Type B pancreatic cell (in vitro differentiated cells): ENCODE measurements around the gene PAXX. TPM values are rescaled to one million over a fixed set of nuclear protein-coding genes. Genes with fewer than 3 reads are reported as not detected.

Source experiments
- DNase-seq: peaks from one replicate; pipeline ENCODE4 v3.0.0; 2021; ENCODE audit warnings: mixed read lengths; ENCODE audit not compliant: unreplicated experiment; ENCODE audit errors: extremely low spot score
- H3K27ac Mint-ChIP-seq: 2 replicates; pipeline ENCODE4 v1.8.0; 2021; ENCODE audit warnings: mild to moderate bottlenecking, mixed read lengths
- H3K27me3 Mint-ChIP-seq: 2 replicates; pipeline ENCODE4 v1.8.0; 2021; ENCODE audit warnings: mixed read lengths
- H3K36me3 Mint-ChIP-seq: 2 replicates; pipeline ENCODE4 v1.8.0; 2021; ENCODE audit warnings: mixed read lengths
- H3K4me1 Mint-ChIP-seq: one replicate; pipeline ENCODE4 v1.8.0; 2021; ENCODE audit warnings: mixed read lengths; ENCODE audit not compliant: unreplicated experiment
- H3K4me3 Mint-ChIP-seq: 2 replicates; pipeline ENCODE4 v1.8.0; 2021; ENCODE audit warnings: mild to moderate bottlenecking, mixed read lengths
- H3K9me3 Mint-ChIP-seq: 2 replicates; pipeline ENCODE4 v1.8.0; 2021; ENCODE audit warnings: mixed read lengths
- total RNA-seq: library from RNA; stranded (reverse); gene quantifications from 2 replicates; pipeline ENCODE4 v1.2.1, GENCODE V29; 2021; ENCODE audit warnings: low replicate concordance
- TF ChIP-seq, protein P1 (sequence below): fragments of 200-600 bp; sonication (generic); conservative IDR thresholded peaks from 2 replicates; pipeline ENCODE4 v1.5.0; 2021; ENCODE audit warnings: antibody characterized with exemption, mild to moderate bottlenecking

The PAXX gene
- total RNA-seq, 1 donor from 2014 or later, result 63.4 TPM

GRCh38 chr9:136960212-136960937, 31.8 kb upstream of the PAXX start:
- TF ChIP-seq, protein P1, sequence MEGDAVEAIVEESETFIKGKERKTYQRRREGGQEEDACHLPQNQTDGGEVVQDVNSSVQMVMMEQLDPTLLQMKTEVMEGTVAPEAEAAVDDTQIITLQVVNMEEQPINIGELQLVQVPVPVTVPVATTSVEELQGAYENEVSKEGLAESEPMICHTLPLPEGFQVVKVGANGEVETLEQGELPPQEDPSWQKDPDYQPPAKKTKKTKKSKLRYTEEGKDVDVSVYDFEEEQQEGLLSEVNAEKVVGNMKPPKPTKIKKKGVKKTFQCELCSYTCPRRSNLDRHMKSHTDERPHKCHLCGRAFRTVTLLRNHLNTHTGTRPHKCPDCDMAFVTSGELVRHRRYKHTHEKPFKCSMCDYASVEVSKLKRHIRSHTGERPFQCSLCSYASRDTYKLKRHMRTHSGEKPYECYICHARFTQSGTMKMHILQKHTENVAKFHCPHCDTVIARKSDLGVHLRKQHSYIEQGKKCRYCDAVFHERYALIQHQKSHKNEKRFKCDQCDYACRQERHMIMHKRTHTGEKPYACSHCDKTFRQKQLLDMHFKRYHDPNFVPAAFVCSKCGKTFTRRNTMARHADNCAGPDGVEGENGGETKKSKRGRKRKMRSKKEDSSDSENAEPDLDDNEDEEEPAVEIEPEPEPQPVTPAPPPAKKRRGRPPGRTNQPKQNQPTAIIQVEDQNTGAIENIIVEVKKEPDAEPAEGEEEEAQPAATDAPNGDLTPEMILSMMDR, result no peak
- no peaks in the 10 kb centered on the region for H3K27me3 Mint-ChIP-seq
- no peak overlapping the region for H3K4me3 Mint-ChIP-seq
- H3K27ac Mint-ChIP-seq, result no peak overlapping the region
- H3K9me3 Mint-ChIP-seq, result no peaks in the 10 kb centered on the region
- no peaks in the 10 kb centered on the region for H3K36me3 Mint-ChIP-seq
- H3K4me1 Mint-ChIP-seq, result peaks cover 5% of the 10 kb centered on the region
- DNase-seq, result no peak

DNA sequence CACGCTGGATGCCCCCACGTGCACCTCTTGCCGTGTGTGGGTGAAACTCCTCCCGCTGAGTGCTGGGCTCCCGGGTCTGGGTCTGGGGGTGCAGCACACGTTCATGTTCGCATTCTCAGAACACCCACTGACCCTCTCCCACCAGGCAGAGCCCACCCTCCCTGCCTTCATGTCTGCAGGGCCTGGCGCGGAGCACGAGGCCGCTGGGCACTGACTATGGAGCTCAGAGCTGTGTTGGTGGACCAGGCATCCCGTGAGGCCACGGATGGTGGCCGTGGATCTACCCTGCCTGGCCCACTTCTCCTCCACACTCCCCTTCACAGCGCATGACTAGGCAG, 31.3 kb upstream of the PAXX start:
- Mint-ChIP-seq H3K27me3 (no peaks in the 10 kb centered on the region), H3K36me3 (no peaks in the 10 kb centered on the region), H3K4me1 (peaks cover 8% of the 10 kb centered on the region), H3K4me3 (no peak overlapping the region), H3K9me3 (no peaks in the 10 kb centered on the region), H3K27ac (no peak overlapping the region)
- DNase-seq, result no peak
- TF ChIP-seq, protein P1, result no peak

GRCh38 chr9:136961279-136962065, 30.8 kb upstream of the PAXX start:
- Mint-ChIP-seq H3K9me3 (no peaks in the 10 kb centered on the region), H3K4me1 (peaks cover 9% of the 10 kb centered on the region), H3K27me3 (no peaks in the 10 kb centered on the region), H3K27ac (no peak overlapping the region), H3K36me3 (no peaks in the 10 kb centered on the region), H3K4me3 (no peak overlapping the region)
- TF ChIP-seq, protein P1, result no peak
- DNase-seq, result no peak

DNA sequence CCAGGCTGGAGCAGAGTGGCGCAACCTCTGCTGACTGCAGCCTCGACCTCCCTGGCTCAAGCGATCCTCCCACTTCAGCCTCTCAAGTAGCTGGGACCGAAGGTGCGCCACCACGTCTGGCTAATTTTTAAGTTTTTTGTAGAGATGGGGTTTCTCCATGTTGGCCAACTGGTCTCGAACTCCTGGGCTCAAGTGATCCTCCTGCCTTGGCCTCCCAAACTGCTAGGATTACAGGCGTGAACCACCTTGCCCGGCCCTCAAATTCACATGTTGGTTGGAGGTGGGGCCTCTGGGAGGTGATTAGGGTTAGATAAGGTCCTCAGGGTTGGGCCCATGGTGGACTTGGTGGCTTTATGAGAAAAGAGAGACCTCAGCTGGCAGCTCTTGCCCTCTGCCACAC, 30.1 kb upstream of the PAXX start:
- Mint-ChIP-seq H3K27me3 (no peaks in the 10 kb centered on the region), H3K27ac (no peak overlapping the region), H3K4me3 (no peak overlapping the region), H3K36me3 (no peaks in the 10 kb centered on the region), H3K4me1 (peaks cover 9% of the 10 kb centered on the region), H3K9me3 (no peaks in the 10 kb centered on the region)
- no peak for DNase-seq
- TF ChIP-seq, protein P1, result no peak

- no peak for DNase-seq
- H3K4me1 Mint-ChIP-seq, result peaks cover 9% of the 10 kb centered on the region
- no peak overlapping the region for H3K4me3 Mint-ChIP-seq
- no peaks in the 10 kb centered on the region for H3K27me3 Mint-ChIP-seq
- peak overlapping the region; percentile 53 for H3K27ac Mint-ChIP-seq
- TF ChIP-seq, protein P1, result no peak
- H3K36me3 Mint-ChIP-seq, result no peaks in the 10 kb centered on the region
- H3K9me3 Mint-ChIP-seq, result no peaks in the 10 kb centered on the region
Observed at GRCh38 chr9:136962701-136963248, 29.4 kb upstream of the PAXX start.
